ENCODE results near the gene UST. TPM values are rescaled to one million over a fixed set of nuclear protein-coding genes. Genes with fewer than 3 reads are reported as not detected.

The UST gene
- total RNA-seq, 4 donors from 2014 or later: 16.7 to 19.5 (median 18.1) TPM

GRCh38 chr6:148768646-148769270 is 21.9 kb downstream of the UST start:
- Histone ChIP-seq H3K27ac (no peak overlapping the region), H3K9me3 (no peaks in the 10 kb centered on the region), H3K4me3 (no peak overlapping the region), H3K27me3 (no peaks in the 10 kb centered on the region), H3K36me3 (no peaks in the 10 kb centered on the region), H3K4me1 (peaks cover 15% of the 10 kb centered on the region)
- no peak for DNase-seq (ENCODE audit: low spot score in 2 of 2)
- WGBS: 85% methylated on average over 3 of the region's 3 CpGs
- TF ChIP-seq POLR2AphosphoS5 (IDR thresholded peaks at IDR 0.05) (no peak), POLR2A (IDR thresholded peaks at IDR 0.05) (no peak), EP300 (IDR thresholded peaks at IDR 0.05) (no peak), CTCF (IDR thresholded peaks at IDR 0.05) (no peak)

GRCh38 chr6:148769304-148769968 is 22.6 kb downstream of the UST start:
- Histone ChIP-seq H3K27me3 (no peaks in the 10 kb centered on the region), H3K36me3 (no peaks in the 10 kb centered on the region), H3K27ac (no peak overlapping the region), H3K4me3 (no peak overlapping the region), H3K4me1 (peaks cover 15% of the 10 kb centered on the region), H3K9me3 (no peaks in the 10 kb centered on the region)
- no peak for DNase-seq (ENCODE audit: low spot score in 2 of 2)
- TF ChIP-seq POLR2AphosphoS5 (IDR thresholded peaks at IDR 0.05) (no peak), CTCF (IDR thresholded peaks at IDR 0.05) (no peak), POLR2A (IDR thresholded peaks at IDR 0.05) (no peak), EP300 (IDR thresholded peaks at IDR 0.05) (no peak)
- 72% methylated on average over 4 of the region's 4 CpGs for WGBS

- TF ChIP-seq POLR2AphosphoS5 (IDR thresholded peaks at IDR 0.05) (no peak), POLR2A (IDR thresholded peaks at IDR 0.05) (no peak), EP300 (IDR thresholded peaks at IDR 0.05) (no peak), CTCF (IDR thresholded peaks at IDR 0.05) (no peak)
- no peaks in the 10 kb centered on the region for H3K9me3 ChIP-seq
- WGBS: 82% methylated on average over 8 of the region's 8 CpGs
- H3K4me3 ChIP-seq: no peak overlapping the region
- no peaks in the 10 kb centered on the region for H3K27me3 ChIP-seq
- no peak overlapping the region for H3K27ac ChIP-seq
- no peaks in the 10 kb centered on the region for H3K36me3 ChIP-seq
- DNase-seq (ENCODE audit: low spot score in 2 of 2): no peak
- peaks cover 17% of the 10 kb centered on the region for H3K4me1 ChIP-seq
Measured at GRCh38 chr6:148770408-148771211, 23.8 kb downstream of the UST start.

GRCh38 chr6:148771212-148771601 is 24.4 kb downstream of the UST start:
- Histone ChIP-seq H3K4me1 (peaks cover 22% of the 10 kb centered on the region), H3K36me3 (no peaks in the 10 kb centered on the region), H3K27me3 (no peaks in the 10 kb centered on the region), H3K27ac (no peak overlapping the region), H3K9me3 (no peaks in the 10 kb centered on the region), H3K4me3 (no peak overlapping the region)
- DNase-seq (ENCODE audit: low spot score in 2 of 2): no peak
- WGBS: 49% methylated on average over 3 of the region's 3 CpGs
- TF ChIP-seq EP300 (IDR thresholded peaks at IDR 0.05) (no peak), POLR2A (IDR thresholded peaks at IDR 0.05) (no peak), CTCF (IDR thresholded peaks at IDR 0.05) (no peak), POLR2AphosphoS5 (IDR thresholded peaks at IDR 0.05) (no peak)
